Neural progenitor cell (in vitro differentiated cells): ENCODE data around the gene NTN3. TPM values are rescaled to one million over a fixed set of nuclear protein-coding genes. Genes with fewer than 3 reads are reported as not detected.

Experiments used
- DNase-seq: peaks from one replicate; pipeline ENCODE4 v3.0.0-alpha.2; 2016; ENCODE audit warnings: low spot score
- H2AFZ ChIP-seq: fragments of 200-600 bp; sonication (generic); replicated peaks from 2 replicates; pipeline ENCODE4 v1.6.1; 2016; ENCODE audit warnings: antibody characterized with exemption
- H3F3A ChIP-seq: fragments of 200-600 bp; sonication (generic); 2 replicates; pipeline ENCODE4 v1.6.1; 2016; ENCODE audit warnings: antibody characterized with exemption, low read depth
- H3K27ac ChIP-seq: fragments of 200-600 bp; sonication (generic); 2 replicates; pipeline ENCODE4 v1.5.1; 2016; ENCODE audit warnings: mild to moderate bottlenecking
- H3K27me3 ChIP-seq: fragments of 200-600 bp; sonication (generic); 2 replicates; pipeline ENCODE4 v1.6.1; 2016; ENCODE audit warnings: mild to moderate bottlenecking, moderate library complexity
- H3K36me3 ChIP-seq: fragments of 200-600 bp; sonication (generic); 2 replicates; pipeline ENCODE4 v1.5.1; 2016
- H3K4me1 ChIP-seq: fragments of 200-600 bp; sonication (generic); 2 replicates; pipeline ENCODE4 v1.6.1; 2016; ENCODE audit warnings: mixed run types
- H3K4me2 ChIP-seq: fragments of 200-600 bp; sonication (generic); 2 replicates; pipeline ENCODE4 v1.6.1; 2016
- H3K4me3 ChIP-seq: fragments of 200-600 bp; sonication (generic); 2 replicates; pipeline ENCODE4 v1.5.1; 2016
- H3K79me2 ChIP-seq: fragments of 200-600 bp; sonication (generic); 2 replicates; pipeline ENCODE4 v1.6.1; 2016; ENCODE audit warnings: low read depth
- H3K9ac ChIP-seq: fragments of 200-600 bp; sonication (generic); 2 replicates; pipeline ENCODE4 v1.6.1; 2016
- H3K9me3 ChIP-seq: fragments of 200-600 bp; sonication (generic); 2 replicates; pipeline ENCODE4 v1.5.1; 2016; ENCODE audit warnings: low read depth
- H4K20me1 ChIP-seq: fragments of 200-600 bp; sonication (generic); 2 replicates; pipeline ENCODE4 v1.6.1; 2016; ENCODE audit warnings: low read depth
- H3K27ac Mint-ChIP-seq: 3 replicates; pipeline ENCODE4 v1.8.0; 2021; ENCODE audit warnings: mixed read lengths
- H3K27me3 Mint-ChIP-seq: 2 replicates; pipeline ENCODE4 v1.8.0; 2022; ENCODE audit warnings: low read depth, mild to moderate bottlenecking, inconsistent platforms, moderate library complexity, mixed read lengths; ENCODE audit not compliant: insufficient read depth
- H3K36me3 Mint-ChIP-seq: 3 replicates; pipeline ENCODE4 v1.8.0; 2021; ENCODE audit warnings: mixed read lengths
- H3K4me1 Mint-ChIP-seq: 3 replicates; pipeline ENCODE4 v1.8.0; 2021; ENCODE audit warnings: mixed read lengths
- H3K4me3 Mint-ChIP-seq: 3 replicates; pipeline ENCODE4 v1.8.0; 2021; ENCODE audit warnings: mild to moderate bottlenecking, moderate library complexity, mixed read lengths
- H3K9me3 Mint-ChIP-seq: 3 replicates; pipeline ENCODE4 v1.8.0; 2020; ENCODE audit warnings: mixed read lengths
- CTCF ChIP-seq: fragments of 200-600 bp; sonication (generic); IDR thresholded peaks from 2 replicates; pipeline ENCODE4 v1.5.1; 2017; ENCODE audit warnings: antibody characterized with exemption, mild to moderate bottlenecking
- EZH2 ChIP-seq: fragments of 200-600 bp; sonication (generic); IDR thresholded peaks from 2 replicates; pipeline ENCODE4 v1.6.1; 2017; ENCODE audit warnings: antibody characterized with exemption, mild to moderate bottlenecking, moderate library complexity
- EZH2phosphoT487 ChIP-seq: fragments of 200-600 bp; sonication (generic); IDR thresholded peaks from 2 replicates; pipeline ENCODE4 v1.6.1; 2017; ENCODE audit warnings: antibody characterized with exemption
- total RNA-seq: library from RNA; depleted of rRNA; stranded (reverse); fragments of >200 nt; gene quantifications from 2 replicates; pipeline ENCODE4 v1.2.3, GENCODE V29; 2015; ENCODE audit warnings: low replicate concordance

NTN3 gene
- total RNA-seq, 1 donor from 2014 or later: 3.6 TPM

GRCh38 chr16:2476345-2476720 lies 5.2 kb downstream of the NTN3 start:
- Mint-ChIP-seq H3K9me3 (no peaks in the 10 kb centered on the region), H3K4me3 (peak overlapping the region; percentile 80), H3K36me3 (no peaks in the 10 kb centered on the region), H3K27me3 (no peaks in the 10 kb centered on the region), H3K27ac (no peak overlapping the region), H3K4me1 (peaks cover 18% of the 10 kb centered on the region)
- Histone ChIP-seq H3K36me3 (no peaks in the 10 kb centered on the region), H3K4me2 (no peak overlapping the region), H3K27ac (no peak overlapping the region), H3F3A (peaks cover 29% of the 10 kb centered on the region), H3K27me3 (peaks cover 52% of the 10 kb centered on the region), H3K4me1 (peaks cover 14% of the 10 kb centered on the region), H4K20me1 (peaks cover 54% of the 10 kb centered on the region), H3K79me2 (peaks cover 10% of the 10 kb centered on the region), H3K9me3 (no peaks in the 10 kb centered on the region), H3K9ac (no peak overlapping the region), H2AFZ (no peak overlapping the region), H3K4me3 (no peak overlapping the region)
- no peak for TF ChIP-seq EZH2
- no peak for TF ChIP-seq EZH2phosphoT487
- TF ChIP-seq CTCF: no peak
- DNase-seq: no peak

- TF ChIP-seq CTCF (no peak), EZH2 (no peak), EZH2phosphoT487 (no peak)
- Histone ChIP-seq H3K4me2 (no peak overlapping the region), H4K20me1 (peaks cover 58% of the 10 kb centered on the region), H3F3A (peaks cover 25% of the 10 kb centered on the region), H3K9ac (no peak overlapping the region), H3K79me2 (peaks cover 10% of the 10 kb centered on the region), H3K36me3 (no peaks in the 10 kb centered on the region), H2AFZ (no peak overlapping the region), H3K9me3 (no peaks in the 10 kb centered on the region), H3K27me3 (peaks cover 48% of the 10 kb centered on the region), H3K4me3 (no peak overlapping the region), H3K27ac (no peak overlapping the region), H3K4me1 (peaks cover 10% of the 10 kb centered on the region)
- Mint-ChIP-seq H3K9me3 (no peaks in the 10 kb centered on the region), H3K27ac (no peak overlapping the region), H3K36me3 (no peaks in the 10 kb centered on the region), H3K27me3 (no peaks in the 10 kb centered on the region), H3K4me1 (peaks cover 18% of the 10 kb centered on the region), H3K4me3 (peak overlapping the region; percentile 80)
- DNase-seq: no peak
Observed at GRCh38 chr16:2476741-2477140, 5.6 kb downstream of the NTN3 start.

- no peak overlapping the region for H2AFZ ChIP-seq
- no peak overlapping the region for H3K9ac ChIP-seq
- H3F3A ChIP-seq: peaks cover 19% of the 10 kb centered on the region
- no peaks in the 10 kb centered on the region for H3K9me3 ChIP-seq
- Mint-ChIP-seq H3K9me3 (no peaks in the 10 kb centered on the region), H3K27me3 (no peaks in the 10 kb centered on the region), H3K36me3 (no peaks in the 10 kb centered on the region), H3K4me3 (no peak overlapping the region), H3K4me1 (peaks cover 22% of the 10 kb centered on the region), H3K27ac (no peak overlapping the region)
- no peak for DNase-seq
- peaks cover 10% of the 10 kb centered on the region for H3K79me2 ChIP-seq
- H3K27me3 ChIP-seq: peaks cover 42% of the 10 kb centered on the region
- no peaks in the 10 kb centered on the region for H3K36me3 ChIP-seq
- no peak for TF ChIP-seq EZH2
- no peak for TF ChIP-seq EZH2phosphoT487
- no peak for TF ChIP-seq CTCF
- H4K20me1 ChIP-seq: peaks cover 54% of the 10 kb centered on the region
- no peak overlapping the region for H3K4me3 ChIP-seq
- no peak overlapping the region for H3K4me2 ChIP-seq
- peaks cover 6% of the 10 kb centered on the region for H3K4me1 ChIP-seq
- H3K27ac ChIP-seq: no peak overlapping the region
Observed at GRCh38 chr16:2477327-2477726, 6.2 kb downstream of the NTN3 start.
